Upper lobe of right lung (tissue), 1 donor: ENCODE measurements around the gene SYPL2. TPM values are rescaled to one million over a fixed set of nuclear protein-coding genes. Genes with fewer than 3 reads are reported as not detected.
A peak's percentile ranks its signal among the peaks of the same experiment; 100 is the strongest.

ENCODE experiments used
- ATAC-seq: fragments of 200-7000 bp; cut with Tn5 transposase; one replicate; pipeline ENCODE4 v1.9.1; 2020; ENCODE audit warnings: mild to moderate bottlenecking, moderate library complexity
- DNase-seq: peaks from one replicate; pipeline ENCODE4 v3.0.0-alpha.2; 2020
- H3K27ac ChIP-seq: fragments of 200-600 bp; one replicate; pipeline ENCODE4 v1.8.0; 2022
- H3K27me3 ChIP-seq: fragments of 200-600 bp; one replicate; pipeline ENCODE4 v1.8.0; 2022; ENCODE audit warnings: mild to moderate bottlenecking
- H3K36me3 ChIP-seq: fragments of 200-600 bp; one replicate; pipeline ENCODE4 v1.8.0; 2022
- H3K4me1 ChIP-seq: fragments of 200-600 bp; one replicate; pipeline ENCODE4 v1.8.0; 2022
- H3K4me3 ChIP-seq: fragments of 200-600 bp; one replicate; pipeline ENCODE4 v1.8.0; 2022; ENCODE audit warnings: mild to moderate bottlenecking
- H3K9me3 ChIP-seq: fragments of 200-600 bp; one replicate; pipeline ENCODE4 v1.8.0; 2022
- CTCF ChIP-seq: fragments of 200-600 bp; IDR thresholded peaks from one replicate; pipeline ENCODE4 v1.8.0; 2022; ENCODE audit warnings: antibody characterized with exemption
- intact Hi-C: fragments of 100-400 bp; cut with DNase I; formaldehyde crosslinking; loops from one replicate; pipeline ENCODE4 v1.11.0; 2022
- long read RNA-seq: library from polyadenylated mRNA; unstranded; transcript quantifications from one replicate; pipeline ENCODE4 v2.0.0, GENCODE V29; 2021
- total RNA-seq: library from RNA; stranded (reverse); fragmentation: NEBNext Ultra II Directional; extraction: Animal tissue kit (Norgen Biotek cat#: 25700); gene quantifications from one replicate; pipeline ENCODE4 v1.2.1, GENCODE V29; 2021
- donor health status: DM: no; HTN: yes; CAD: no; lungs with severe emphysema.

The SYPL2 gene
- 3.1 TPM for total RNA-seq
- long read RNA-seq, partial matches to known transcripts: 1 of 2 reads
- long read RNA-seq, other reads (novel, unspliced or antisense): 0 of 2 reads

- Histone ChIP-seq H3K9me3 (no peaks in the 10 kb centered on the region), H3K4me1 (no peaks in the 10 kb centered on the region), H3K27ac (peak within 1 kb of the TSS; percentile 17), H3K4me3 (peak within 1 kb of the TSS; percentile 61), H3K36me3 (no peaks in the 10 kb centered on the region), H3K27me3 (peaks cover 63% of the 10 kb centered on the region)
- intact Hi-C loops: no loop called here
- DNase-seq: peak; percentile 84
- ATAC-seq: peak; percentile 89
- no peak for TF ChIP-seq CTCF
These were observed at the start of gene SYPL2 for GRCh38 chr1:109466452-109467300. SYPL2 (plus strand) TSS chr1:109466546; CDS start chr1:109466844, 298 bp downstream.

- no peak for TF ChIP-seq CTCF
- intact Hi-C loops: no loop called here
- Histone ChIP-seq H3K9me3 (no peaks in the 10 kb centered on the region), H3K36me3 (peaks cover 38% of the 10 kb centered on the region), H3K4me3 (no peak overlapping the region), H3K27ac (no peak overlapping the region), H3K4me1 (peaks cover 14% of the 10 kb centered on the region), H3K27me3 (no peaks in the 10 kb centered on the region)
- ATAC-seq: no peak
- DNase-seq: no peak
These were observed 42.8 kb upstream of the SYPL2 start for GRCh38 chr1:109423498-109423897.

- no peak for TF ChIP-seq CTCF
- H3K27ac ChIP-seq: peak overlapping the region; percentile 88
- intact Hi-C loops: no loop called here
- no peaks in the 10 kb centered on the region for H3K9me3 ChIP-seq
- DNase-seq (no peak), ATAC-seq (peak; percentile 65)
- H3K4me1 ChIP-seq: peaks cover 14% of the 10 kb centered on the region
- no peaks in the 10 kb centered on the region for H3K27me3 ChIP-seq
- H3K36me3 ChIP-seq: peaks cover 16% of the 10 kb centered on the region
- peak overlapping the region; percentile 95 for H3K4me3 ChIP-seq
These were observed 40.7 kb upstream of the SYPL2 start for GRCh38 chr1:109425391-109426280.

- H3K36me3 ChIP-seq: peaks cover 7% of the 10 kb centered on the region
- peaks cover 14% of the 10 kb centered on the region for H3K4me1 ChIP-seq
- DNase-seq: peak; percentile 98
- TF ChIP-seq CTCF: no peak
- peak within 1 kb of the TSS; percentile 88 for H3K27ac ChIP-seq
- no peaks in the 10 kb centered on the region for H3K9me3 ChIP-seq
- peak; percentile 99 for ATAC-seq
- no peaks in the 10 kb centered on the region for H3K27me3 ChIP-seq
- peak within 1 kb of the TSS; percentile 95 for H3K4me3 ChIP-seq
- intact Hi-C loops: no loop called here
These were observed 39.8 kb upstream of the SYPL2 start, which contains the start of gene PSMA5 for GRCh38 chr1:109426281-109427170. PSMA5 (minus strand) TSS chr1:109426448; CDS start chr1:109426330, 118 bp downstream.

- no peaks in the 10 kb centered on the region for H3K27me3 ChIP-seq
- no peak for TF ChIP-seq CTCF
- H3K36me3 ChIP-seq: peaks cover 1% of the 10 kb centered on the region
- intact Hi-C loops: no loop called here
- peak overlapping the region; percentile 95 for H3K4me3 ChIP-seq
- H3K4me1 ChIP-seq: peaks cover 14% of the 10 kb centered on the region
- DNase-seq: no peak
- no peak for ATAC-seq
- peak overlapping the region; percentile 88 for H3K27ac ChIP-seq
- H3K9me3 ChIP-seq: no peaks in the 10 kb centered on the region
These were observed 39.2 kb upstream of the SYPL2 start for GRCh38 chr1:109427171-109427467.
